HG03378 (cell line): ENCODE measurements around the gene PRXL2B.
A peak's percentile ranks its signal among the peaks of the same experiment; 100 is the strongest.
"Not testable (repeated sequence)": the region's sequence is repeated elsewhere in the genome, so short reads cannot be mapped to it uniquely, and the experiment has no call there.

Experiments used
- ATAC-seq: cut with Tn5 transposase; IDR thresholded peaks from one replicate; pipeline ENCODE4 v1.9.1; 2021; ENCODE audit warnings: mild to moderate bottlenecking, moderate library complexity; ENCODE audit not compliant: unreplicated experiment

The PRXL2B gene, protein sequence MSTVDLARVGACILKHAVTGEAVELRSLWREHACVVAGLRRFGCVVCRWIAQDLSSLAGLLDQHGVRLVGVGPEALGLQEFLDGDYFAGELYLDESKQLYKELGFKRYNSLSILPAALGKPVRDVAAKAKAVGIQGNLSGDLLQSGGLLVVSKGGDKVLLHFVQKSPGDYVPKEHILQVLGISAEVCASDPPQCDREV

DNA sequence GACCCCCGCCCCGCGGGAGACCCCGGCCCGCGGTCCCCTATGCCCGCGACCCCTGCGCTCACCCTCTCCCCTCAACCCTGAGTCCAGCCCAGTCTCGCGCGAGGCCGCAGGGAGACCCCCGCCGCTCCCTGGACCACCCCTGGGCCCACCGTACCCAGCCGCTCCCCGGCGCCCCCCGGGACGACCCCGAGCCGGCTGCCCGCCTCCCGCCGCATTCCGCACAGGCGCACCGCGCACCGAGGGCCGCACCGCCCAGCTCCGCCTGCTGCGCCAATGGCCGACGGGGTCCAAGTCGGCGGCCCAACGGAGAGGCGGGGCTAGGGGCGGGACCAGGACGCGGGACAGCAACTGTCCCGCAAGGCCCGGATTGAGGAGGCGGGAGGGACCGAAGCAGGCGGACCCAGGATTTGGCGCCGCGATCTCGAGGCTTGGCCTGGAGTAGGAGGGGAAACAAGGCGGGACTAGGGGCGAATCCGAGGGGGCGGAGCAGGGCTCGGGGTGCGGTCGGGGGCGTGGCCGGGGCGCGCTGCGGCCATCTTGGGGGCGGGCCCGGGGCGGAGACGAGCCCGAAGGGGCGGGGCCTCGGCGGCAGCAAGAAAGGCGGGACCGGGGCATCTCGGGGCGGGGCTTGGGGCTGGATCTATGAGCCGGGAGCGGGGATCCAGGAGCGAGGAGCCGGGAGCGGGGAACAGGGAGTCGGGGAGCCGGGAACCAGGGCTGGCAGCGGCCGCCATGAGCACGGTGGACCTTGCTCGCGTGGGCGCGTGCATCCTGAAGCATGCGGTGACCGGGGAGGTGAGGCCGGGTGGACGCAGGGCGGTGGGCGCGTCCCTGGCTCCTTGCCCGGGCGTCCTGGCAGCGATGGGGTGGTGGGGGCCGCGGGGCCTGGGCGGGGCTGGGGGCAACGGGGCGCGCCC is at the start of gene PRXL2B:
TSS of gene PRXL2B (plus strand) at position 624 of the 917 bp plus-strand sequence. CDS start at position 733, 109 bp downstream.
- peak; percentile 33 for ATAC-seq

DNA sequence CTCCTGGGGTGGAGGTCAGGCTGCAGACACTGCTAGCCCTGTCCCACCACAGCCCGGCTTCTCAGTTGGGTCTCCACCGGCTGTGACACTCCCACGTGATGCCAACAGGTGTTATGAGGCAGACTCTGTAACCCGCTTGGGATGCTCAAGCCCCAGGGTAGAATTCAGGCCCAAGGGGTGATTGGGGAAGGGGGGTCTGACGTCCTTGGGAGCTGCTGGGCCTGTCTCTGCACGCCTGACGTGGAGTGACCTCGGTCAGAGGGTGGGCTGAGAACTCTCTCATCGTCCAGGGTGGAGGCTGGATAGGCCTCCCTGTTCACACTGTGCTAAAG is 48.8 kb upstream of the PRXL2B start:
- ATAC-seq: no peak

- ATAC-seq: no peak
Observed at GRCh38 chr1:2538376-2538775, 48.2 kb upstream of the PRXL2B start.

GRCh38 chr1:2538872-2539271 is 47.7 kb upstream of the PRXL2B start:
- no peak for ATAC-seq

- no peak for ATAC-seq
Observed at GRCh38 chr1:2539312-2539907, 47.2 kb upstream of the PRXL2B start.

GRCh38 chr1:2540816-2541492 is 45.6 kb upstream of the PRXL2B start:
- ATAC-seq: no peak

DNA sequence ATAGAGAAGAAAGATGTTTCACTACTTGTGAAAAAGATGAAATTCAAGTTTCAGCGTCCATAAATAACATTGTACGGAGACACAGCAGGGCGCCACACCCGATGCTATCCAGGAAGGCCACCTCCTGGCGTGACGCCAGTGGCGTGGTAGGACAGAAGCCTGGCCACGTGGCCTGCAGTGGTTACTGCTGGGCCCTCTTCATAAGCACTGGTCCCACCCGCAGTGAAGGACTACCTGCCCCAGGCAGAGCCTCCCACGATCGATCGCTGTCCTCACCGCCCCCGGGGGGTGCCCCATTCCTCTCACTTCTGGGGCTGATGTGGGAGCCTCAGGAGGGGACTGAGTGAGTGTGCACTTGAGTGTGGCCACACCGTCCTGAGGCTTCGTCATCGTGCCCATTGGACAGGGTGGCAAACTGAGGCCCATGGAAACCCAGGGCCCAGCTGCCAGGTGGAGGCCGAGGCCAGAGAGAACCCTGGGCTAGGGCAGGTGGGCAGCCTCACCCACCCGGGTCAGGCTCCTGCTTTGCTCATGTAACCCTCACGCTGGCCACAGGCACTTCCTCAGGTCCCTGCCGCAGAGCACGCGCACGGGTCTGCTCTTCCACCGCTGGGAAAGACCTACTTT is 44.8 kb upstream of the PRXL2B start:
- ATAC-seq: no peak

DNA sequence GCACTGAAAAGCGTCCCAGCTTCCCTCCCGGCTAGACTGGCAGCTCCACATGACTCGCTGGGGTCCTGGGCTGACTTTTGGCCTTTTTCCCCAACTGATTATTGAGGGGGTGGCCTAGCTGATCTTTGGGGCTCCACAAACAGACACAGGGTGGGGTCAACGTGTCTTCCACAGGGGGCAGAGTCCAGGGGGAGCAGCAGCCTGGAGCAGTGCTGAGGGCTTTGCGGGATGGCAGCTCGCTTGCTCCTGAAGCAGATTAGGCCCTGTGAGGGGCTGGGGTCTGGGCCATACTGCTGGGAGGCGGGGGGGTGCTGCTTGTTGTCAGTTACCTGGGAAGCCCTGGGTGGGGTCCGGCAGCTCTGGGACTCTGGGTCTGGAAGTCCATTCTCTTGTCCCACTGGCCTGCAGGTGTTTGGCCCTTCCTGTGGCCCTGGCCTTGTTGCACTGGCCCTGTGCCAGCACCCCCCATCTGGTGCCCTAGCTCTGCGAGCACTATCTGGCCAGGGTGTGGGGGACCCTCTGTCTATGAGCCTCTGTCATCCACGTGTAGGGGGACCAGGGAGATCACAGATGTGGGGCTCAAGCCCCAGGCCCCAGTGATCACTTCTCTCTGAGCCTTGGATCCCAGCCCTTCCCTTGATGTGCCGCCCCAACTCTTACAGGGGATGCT is 44.2 kb upstream of the PRXL2B start:
- ATAC-seq: no peak

DNA sequence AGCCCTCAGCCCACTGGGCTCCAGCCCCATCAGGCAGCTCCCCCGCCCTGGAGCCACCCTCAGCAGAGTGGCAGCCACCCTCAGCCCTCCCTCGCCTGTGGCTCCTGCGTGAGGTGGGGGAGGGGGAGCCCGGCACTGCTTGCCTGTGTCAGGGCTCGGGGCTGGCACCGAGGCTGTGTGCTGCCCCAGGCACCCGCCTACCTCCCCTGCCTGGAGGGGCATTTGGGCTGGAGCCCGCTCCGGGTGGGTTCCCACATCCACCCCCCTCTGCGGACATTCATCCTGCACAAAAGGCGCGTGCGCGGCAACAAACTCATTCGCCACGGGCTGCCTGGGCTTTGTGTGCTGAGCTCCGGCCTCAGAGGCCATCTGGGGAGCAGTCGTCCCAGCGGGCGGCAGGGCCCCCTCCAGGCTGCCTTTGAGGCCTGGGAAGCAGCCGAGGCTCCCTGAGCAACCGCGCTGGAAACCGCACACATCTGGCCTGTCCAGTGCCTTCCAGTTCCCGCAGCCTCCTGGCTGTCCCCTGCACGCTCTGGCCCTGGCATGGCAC is 43.0 kb upstream of the PRXL2B start:
- ATAC-seq: no peak

DNA sequence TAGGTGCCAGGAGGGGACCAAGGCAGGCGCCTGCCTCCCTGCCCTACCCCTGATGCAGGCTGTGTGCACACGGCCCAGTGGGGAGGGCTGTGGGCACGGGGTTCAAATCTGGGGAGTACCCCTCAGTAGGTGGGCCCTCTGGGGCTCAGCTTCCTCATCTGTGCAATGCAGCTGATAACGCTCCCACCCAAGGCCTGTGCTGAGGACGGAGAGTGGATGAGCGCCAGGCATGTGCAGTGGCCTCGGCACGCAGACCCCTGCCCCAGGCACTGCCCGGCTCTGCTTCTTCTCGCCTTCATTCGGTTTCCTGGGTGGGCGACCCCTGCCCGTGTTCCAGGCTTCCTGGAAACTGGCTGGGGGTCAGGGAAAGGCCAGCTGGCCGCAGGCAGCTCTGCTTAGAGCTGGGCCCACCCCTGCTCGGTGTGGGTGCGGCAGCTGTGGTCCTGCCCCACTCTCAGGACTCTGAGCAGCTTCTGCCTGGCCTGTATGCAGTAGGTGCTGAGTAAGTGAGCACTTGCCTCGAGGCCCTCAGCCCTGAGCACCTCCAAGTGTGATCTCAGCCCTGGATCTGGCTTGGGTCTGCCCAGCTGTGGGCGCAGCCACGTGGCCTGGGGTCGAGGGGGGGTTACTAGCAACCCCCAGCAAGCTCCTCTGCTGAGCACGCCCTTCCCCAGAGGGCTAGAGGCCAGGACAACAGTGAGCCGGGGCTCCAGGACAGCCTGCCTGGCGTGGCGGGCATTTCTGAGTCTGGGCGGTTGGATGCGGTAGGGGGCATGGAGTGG is 42.3 kb upstream of the PRXL2B start:
- no peak for ATAC-seq

GRCh38 chr1:2544875-2545640 is 41.5 kb upstream of the PRXL2B start:
- no peak for ATAC-seq

- ATAC-seq: no peak
Observed at GRCh38 chr1:2545754-2546514, 40.6 kb upstream of the PRXL2B start.

- no peak for ATAC-seq
Observed at GRCh38 chr1:2546515-2547209, 39.9 kb upstream of the PRXL2B start.

DNA sequence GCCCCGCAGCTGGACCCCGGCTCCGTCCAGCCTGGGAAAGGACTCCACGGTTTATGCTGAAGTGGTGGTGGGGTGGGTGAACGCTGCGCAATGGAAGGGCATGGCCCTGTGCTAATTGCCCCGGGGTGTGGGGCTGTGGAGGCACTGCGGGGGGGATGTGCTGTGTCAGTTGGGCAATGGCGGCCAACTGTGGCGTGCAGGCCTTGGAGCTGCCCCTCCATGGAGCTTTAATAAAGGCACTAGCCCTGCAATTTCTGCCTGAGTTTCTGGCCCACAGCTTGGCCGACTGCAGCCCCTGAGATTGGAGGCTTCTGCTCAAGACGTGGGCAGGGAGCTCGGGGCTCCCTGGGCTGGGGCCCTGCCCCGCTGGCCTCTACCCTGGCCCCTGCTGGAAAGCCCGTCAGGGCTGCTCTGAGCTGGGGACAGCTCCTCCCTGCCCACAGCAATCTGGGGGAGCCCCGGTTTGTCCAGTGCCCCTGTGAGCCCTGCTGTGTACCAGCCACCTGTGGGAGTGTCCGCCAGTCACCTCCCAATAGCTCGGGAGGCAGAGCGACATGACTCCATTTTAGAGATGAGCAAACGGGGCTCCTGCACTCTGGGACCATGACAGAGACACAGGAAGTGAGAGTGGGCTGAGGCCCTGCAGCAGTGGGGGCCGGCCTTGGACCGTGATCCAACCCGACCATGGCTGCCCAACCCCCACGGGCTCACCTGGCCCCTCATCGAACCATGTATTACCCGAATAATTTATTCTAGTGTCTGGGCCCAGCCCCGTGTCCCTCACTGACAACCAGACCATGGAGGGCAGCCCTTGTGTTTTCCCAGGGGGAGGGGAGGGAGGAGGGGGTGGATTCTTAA is 39.1 kb upstream of the PRXL2B start:
- ATAC-seq: no peak

DNA sequence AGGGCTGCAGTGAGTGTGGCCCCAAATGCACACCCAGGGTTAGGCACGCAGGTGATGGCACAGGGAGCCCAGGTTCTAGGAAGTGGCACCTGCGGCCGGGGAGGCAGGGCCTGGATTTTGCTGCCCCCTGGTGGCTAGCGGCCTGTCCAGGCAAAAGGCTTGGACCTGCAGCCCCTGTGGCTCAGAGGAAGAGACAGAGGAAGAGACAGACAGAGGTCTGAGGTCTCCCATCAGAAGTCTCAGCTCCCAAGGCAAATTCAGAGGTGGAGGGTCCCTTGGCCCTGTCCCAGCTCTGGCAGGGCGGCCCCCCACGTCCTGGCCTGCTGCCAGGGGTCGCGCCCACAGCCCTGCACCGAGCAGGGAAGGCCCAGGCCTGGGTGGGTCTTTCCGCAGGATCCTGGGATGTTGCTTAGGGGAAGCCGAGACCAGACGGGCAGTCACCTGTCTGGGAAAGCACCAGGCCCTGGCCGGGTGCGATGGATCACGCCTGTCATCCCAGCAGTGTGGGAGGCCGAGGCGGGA is 38.4 kb upstream of the PRXL2B start:
- peak; percentile 22 for ATAC-seq

- ATAC-seq: not testable (repeated sequence)
Observed at GRCh38 chr1:2549367-2550029, 37.1 kb upstream of the PRXL2B start.
